Lung microvascular endothelial cell (primary cell): ENCODE data around the gene S100A8. TPM values are rescaled to one million over a fixed set of nuclear protein-coding genes. Genes with fewer than 3 reads are reported as not detected.
"Not testable (repeated sequence)": the region's sequence is repeated elsewhere in the genome, so short reads cannot be mapped to it uniquely, and the experiment has no call there.

Experiments used
- DNase-seq, 2 donors: peaks; one replicate each; pipeline versions ENCODE4 v3.0.0 to v3.0.0-alpha.2; 2010; ENCODE audit warnings: low read depth in 2 of 2
- total RNA-seq: library from RNA; depleted of rRNA; stranded (reverse); fragments of >200 nt; gene quantifications from 2 replicates; pipeline ENCODE4 v1.2.1, GENCODE V29; 2014

S100A8 gene
- not detected in 2 replicates for total RNA-seq

GRCh38 chr1:153390938-153391710 is at the start of gene S100A8:
Gene S100A8 (minus strand): TSS chr1:153391073. CDS start chr1:153390535, 538 bp downstream.
- no peak for DNase-seq

- no peak for DNase-seq
Measured at GRCh38 chr1:153439273-153439672, 48.4 kb upstream of the S100A8 start.

GRCh38 chr1:153438599-153438998 is 47.7 kb upstream of the S100A8 start:
- DNase-seq, result no peak

- no peak for DNase-seq
Measured at GRCh38 chr1:153437236-153437635, 46.4 kb upstream of the S100A8 start.

GRCh38 chr1:153434746-153435455 is 44.0 kb upstream of the S100A8 start:
- no peak for DNase-seq

GRCh38 chr1:153432874-153433681 is 42.2 kb upstream of the S100A8 start:
- no peak for DNase-seq

- no peak for DNase-seq
Measured at GRCh38 chr1:153431928-153432327, 41.1 kb upstream of the S100A8 start.

- no peak for DNase-seq
Measured at GRCh38 chr1:153431427-153431826, 40.6 kb upstream of the S100A8 start.

- DNase-seq, result no peak
Measured at GRCh38 chr1:153431002-153431401, 40.1 kb upstream of the S100A8 start.

GRCh38 chr1:153430561-153430960 is 39.7 kb upstream of the S100A8 start:
- no peak for DNase-seq

GRCh38 chr1:153430166-153430553 is 39.3 kb upstream of the S100A8 start:
- DNase-seq, result no peak

GRCh38 chr1:153429266-153430165 is 38.6 kb upstream of the S100A8 start:
- no peak for DNase-seq

- DNase-seq, result no peak
Measured at GRCh38 chr1:153428791-153429190, 37.9 kb upstream of the S100A8 start.

- no peak for DNase-seq
Measured at GRCh38 chr1:153428073-153428638, 37.3 kb upstream of the S100A8 start.

GRCh38 chr1:153426809-153427208 is 35.9 kb upstream of the S100A8 start:
- no peak for DNase-seq

- DNase-seq, result peak; percentile 72 to 83
Measured at GRCh38 chr1:153422450-153423068, 31.7 kb upstream of the S100A8 start.

GRCh38 chr1:153420306-153420705 is 29.4 kb upstream of the S100A8 start:
- DNase-seq, result no peak

GRCh38 chr1:153419436-153419793 is 28.5 kb upstream of the S100A8 start:
- not testable (repeated sequence) for DNase-seq

GRCh38 chr1:153418758-153419435 is 28.0 kb upstream of the S100A8 start:
- not testable (repeated sequence) for DNase-seq
